Dendritic cell treated with granulocyte-macrophage colony-stimulating factor and Interleukin-4, amounts not matched to agents 40 ng/mL and 50 ng/mL, for 4 days (primary cell): ENCODE measurements around the gene CD33.

Experiments
- H3K27ac Mint-ChIP-seq: one replicate; pipeline ENCODE4 v1.8.0; 2022; ENCODE audit warnings: mild to moderate bottlenecking, mixed read lengths
- H3K27me3 Mint-ChIP-seq: one replicate; pipeline ENCODE4 v1.8.0; 2022; ENCODE audit warnings: mild to moderate bottlenecking, mixed read lengths
- H3K36me3 Mint-ChIP-seq: one replicate; pipeline ENCODE4 v1.8.0; 2022; ENCODE audit warnings: low read depth, mixed read lengths
- H3K4me1 Mint-ChIP-seq: one replicate; pipeline ENCODE4 v1.8.0; 2022; ENCODE audit warnings: low read depth, mixed read lengths
- H3K4me3 Mint-ChIP-seq: one replicate; pipeline ENCODE4 v1.8.0; 2022; ENCODE audit warnings: mild to moderate bottlenecking, moderate library complexity, mixed read lengths
- H3K9me3 Mint-ChIP-seq: one replicate; pipeline ENCODE4 v1.8.0; 2022; ENCODE audit warnings: mixed read lengths
- intact Hi-C: fragments of 100-400 bp; cut with micrococcal nuclease; formaldehyde crosslinking; loops from one replicate; pipeline ENCODE4 v1.15.0; 2022

Gene CD33

DNA sequence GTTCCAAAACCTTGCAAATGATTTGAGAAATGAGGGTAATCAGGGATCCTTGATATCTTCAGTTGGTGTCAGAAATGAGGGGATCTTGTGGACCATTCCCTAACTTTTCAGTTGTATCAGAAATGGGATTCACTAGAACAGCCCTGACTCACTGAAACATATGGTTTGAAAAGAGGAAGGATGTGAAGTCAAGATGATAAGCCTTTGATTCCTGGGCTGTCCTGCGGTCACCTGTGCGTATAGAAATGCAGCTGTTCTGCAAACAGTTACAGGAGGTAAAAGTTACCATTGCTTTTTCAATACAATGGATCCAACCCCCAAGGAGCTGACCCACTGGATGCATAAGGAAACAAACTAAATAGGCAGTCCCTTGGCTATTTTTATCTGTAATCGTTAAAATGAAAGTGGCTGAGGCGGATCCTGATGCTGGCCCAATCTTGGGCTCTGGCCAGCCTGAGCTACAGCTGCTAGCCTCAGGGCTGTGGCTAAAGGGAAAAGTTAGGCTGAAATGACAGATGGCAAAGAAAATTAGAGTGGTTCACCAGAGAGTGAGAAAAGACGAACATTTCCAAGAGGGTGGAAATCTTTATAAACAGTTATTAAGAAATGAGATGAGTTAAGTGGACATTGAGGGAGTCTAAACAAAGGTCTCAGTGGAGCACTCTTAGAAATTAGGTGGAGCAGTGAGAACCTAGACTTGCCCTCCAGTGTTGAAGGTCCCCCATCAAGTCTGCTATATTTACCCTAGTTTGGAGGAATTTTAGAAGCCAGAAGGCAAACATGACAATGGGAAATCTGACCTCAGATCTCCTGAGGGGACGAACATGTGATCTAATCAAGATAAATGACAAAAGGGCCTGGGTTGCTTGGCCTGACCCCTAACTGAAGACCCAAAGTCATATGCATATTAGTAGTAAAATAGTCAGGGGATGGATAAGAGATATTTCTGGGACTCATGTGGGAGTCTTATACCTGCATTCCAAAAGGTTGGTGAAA lies 33.6 kb downstream of the CD33 start:
- intact Hi-C loops, result loop anchor here (1.0 to 10.0 kb wide), 2 partner anchors 54 to 100 kb away; no protein-coding TSS in a partner anchor
- Mint-ChIP-seq H3K27ac (peak overlapping the region; percentile 42), H3K4me1 (peaks cover 25% of the 10 kb centered on the region), H3K36me3 (no peaks in the 10 kb centered on the region), H3K9me3 (no peaks in the 10 kb centered on the region), H3K27me3 (peaks cover 1% of the 10 kb centered on the region), H3K4me3 (no peak overlapping the region)

DNA sequence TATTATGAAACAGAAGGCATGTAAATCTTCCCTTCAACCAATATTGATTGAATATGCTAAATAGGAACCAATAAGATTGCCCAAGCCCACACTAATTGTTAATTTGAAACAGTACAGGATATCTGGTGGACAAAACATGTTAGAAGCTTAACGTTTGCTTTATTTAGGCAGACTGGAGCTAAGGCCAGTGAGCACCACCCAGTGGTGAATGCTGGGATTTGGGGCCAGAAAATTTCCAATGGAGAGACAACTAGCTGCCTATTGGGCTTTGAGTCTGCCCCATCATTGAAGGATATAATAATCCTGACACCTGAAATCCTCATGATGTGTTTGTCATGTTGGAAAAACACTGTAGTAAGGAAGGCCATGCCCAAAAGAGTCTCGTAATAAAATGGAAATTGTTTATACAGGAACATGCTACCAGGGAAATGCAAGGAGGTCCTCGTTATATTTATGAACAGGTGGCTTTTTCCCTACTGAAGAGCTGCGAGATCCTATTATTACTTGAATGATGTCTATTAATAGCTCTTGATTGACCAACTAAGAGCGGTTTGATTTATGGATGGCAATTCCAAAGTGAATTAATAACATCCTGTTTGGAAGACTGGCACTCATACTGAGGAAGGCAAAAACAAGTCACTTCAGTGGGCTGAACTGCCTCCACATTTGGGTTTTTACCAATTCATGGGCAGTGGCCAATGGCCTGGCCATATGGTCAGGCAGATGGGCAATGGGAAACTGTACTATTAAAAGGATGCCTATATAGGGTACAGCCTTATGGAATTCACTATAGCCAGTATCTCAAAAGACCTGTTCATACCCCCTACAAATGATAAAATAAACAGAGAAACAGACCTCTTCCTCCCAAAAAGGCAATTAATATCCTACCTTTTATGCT lies 34.7 kb downstream of the CD33 start:
- Mint-ChIP-seq H3K4me1 (peaks cover 29% of the 10 kb centered on the region), H3K36me3 (no peaks in the 10 kb centered on the region), H3K4me3 (no peak overlapping the region), H3K27me3 (peaks cover 3% of the 10 kb centered on the region), H3K27ac (no peak overlapping the region), H3K9me3 (no peaks in the 10 kb centered on the region)
- intact Hi-C loops, result loop anchor here (1.0 to 10.0 kb wide), 2 partner anchors 55 to 101 kb away; no protein-coding TSS in a partner anchor

DNA sequence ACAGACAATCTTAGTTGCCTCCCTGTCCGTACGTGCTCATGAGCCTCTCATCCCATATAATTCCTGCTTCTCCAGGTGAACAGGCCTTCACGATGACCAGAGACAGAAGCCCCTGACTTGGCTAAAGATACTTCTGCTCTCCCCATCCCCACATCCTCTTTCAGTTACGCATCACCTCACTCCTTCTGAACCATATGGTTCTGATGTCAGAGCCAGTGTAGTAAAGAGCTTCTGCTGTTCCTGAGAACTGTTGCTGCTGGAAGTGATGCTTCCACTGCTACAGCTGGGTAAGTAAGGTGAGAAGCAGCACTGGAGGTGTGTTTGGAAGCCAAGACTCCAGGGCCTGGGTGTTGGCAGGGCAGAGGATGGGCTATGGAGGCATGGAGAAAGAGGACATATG lies 38.9 kb downstream of the CD33 start:
- intact Hi-C loops, result no loop called here

DNA sequence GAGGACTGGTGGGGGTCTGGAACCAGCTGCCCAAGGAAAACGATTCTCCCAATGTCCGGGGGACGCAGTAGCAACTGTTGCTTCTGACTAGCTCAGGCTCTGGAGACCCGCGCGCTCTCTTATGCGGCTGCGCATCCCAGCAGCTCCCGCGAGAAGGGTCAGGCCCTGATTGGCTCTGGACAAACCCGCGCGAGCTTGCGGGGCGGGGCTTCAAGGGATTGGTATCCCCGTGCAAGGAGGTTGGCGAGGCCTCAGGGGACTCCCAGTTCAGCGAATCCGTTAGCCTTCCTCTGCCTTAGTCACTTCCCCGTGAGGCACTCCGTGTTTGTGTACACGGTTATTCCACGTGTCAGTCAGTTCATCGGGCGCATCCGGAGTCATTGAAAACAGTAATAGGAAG lies 46.2 kb downstream of the CD33 start:
- peak overlapping the region; percentile 64 for H3K27ac Mint-ChIP-seq
- H3K27me3 Mint-ChIP-seq, result peaks cover 6% of the 10 kb centered on the region
- no peaks in the 10 kb centered on the region for H3K9me3 Mint-ChIP-seq
- peaks cover 32% of the 10 kb centered on the region for H3K4me1 Mint-ChIP-seq
- H3K4me3 Mint-ChIP-seq, result no peak overlapping the region
- H3K36me3 Mint-ChIP-seq, result no peaks in the 10 kb centered on the region
- intact Hi-C loops, result no loop called here

More for the DNA sequence above, 38.9 kb downstream of the CD33 start:
- Mint-ChIP-seq H3K36me3 (no peaks in the 10 kb centered on the region), H3K9me3 (no peaks in the 10 kb centered on the region), H3K27ac (peak overlapping the region; percentile 5), H3K4me1 (peaks cover 22% of the 10 kb centered on the region), H3K4me3 (no peak overlapping the region), H3K27me3 (peaks cover 7% of the 10 kb centered on the region)

DNA sequence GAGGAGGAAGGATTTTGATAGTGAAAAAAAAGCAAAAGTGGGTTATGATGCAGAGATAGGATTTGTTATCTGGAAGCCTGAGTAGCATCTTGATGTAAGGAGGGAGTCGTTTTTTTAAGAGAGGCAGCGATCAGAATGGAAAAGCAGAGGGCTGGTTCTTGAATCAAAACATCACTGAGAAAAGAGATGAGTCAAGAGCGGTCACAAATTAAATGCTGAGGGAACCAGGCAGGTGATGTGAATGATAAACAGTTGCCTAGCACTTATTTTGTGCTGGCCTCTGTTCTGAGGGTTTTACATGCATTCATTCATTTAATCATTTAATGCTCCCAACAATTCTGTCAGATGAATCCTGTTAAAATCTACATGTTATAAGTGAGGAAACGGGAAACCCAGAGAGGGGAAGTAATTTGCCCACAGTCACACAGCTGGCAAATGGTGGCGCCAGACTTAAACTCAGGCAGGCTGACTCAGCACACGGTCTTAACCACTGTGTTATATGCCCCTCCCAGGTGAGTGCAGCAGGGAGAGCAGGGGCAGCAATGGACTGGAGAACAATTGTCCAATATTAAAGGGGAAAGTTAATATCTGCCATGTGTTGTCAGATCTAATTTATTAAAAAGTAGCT lies 47.4 kb downstream of the CD33 start:
- H3K4me3 Mint-ChIP-seq, result no peak overlapping the region
- peaks cover 6% of the 10 kb centered on the region for H3K27me3 Mint-ChIP-seq
- H3K9me3 Mint-ChIP-seq, result no peaks in the 10 kb centered on the region
- peak overlapping the region; percentile 64 for H3K27ac Mint-ChIP-seq
- no peaks in the 10 kb centered on the region for H3K36me3 Mint-ChIP-seq
- intact Hi-C loops, result no loop called here
- H3K4me1 Mint-ChIP-seq, result peaks cover 32% of the 10 kb centered on the region

DNA sequence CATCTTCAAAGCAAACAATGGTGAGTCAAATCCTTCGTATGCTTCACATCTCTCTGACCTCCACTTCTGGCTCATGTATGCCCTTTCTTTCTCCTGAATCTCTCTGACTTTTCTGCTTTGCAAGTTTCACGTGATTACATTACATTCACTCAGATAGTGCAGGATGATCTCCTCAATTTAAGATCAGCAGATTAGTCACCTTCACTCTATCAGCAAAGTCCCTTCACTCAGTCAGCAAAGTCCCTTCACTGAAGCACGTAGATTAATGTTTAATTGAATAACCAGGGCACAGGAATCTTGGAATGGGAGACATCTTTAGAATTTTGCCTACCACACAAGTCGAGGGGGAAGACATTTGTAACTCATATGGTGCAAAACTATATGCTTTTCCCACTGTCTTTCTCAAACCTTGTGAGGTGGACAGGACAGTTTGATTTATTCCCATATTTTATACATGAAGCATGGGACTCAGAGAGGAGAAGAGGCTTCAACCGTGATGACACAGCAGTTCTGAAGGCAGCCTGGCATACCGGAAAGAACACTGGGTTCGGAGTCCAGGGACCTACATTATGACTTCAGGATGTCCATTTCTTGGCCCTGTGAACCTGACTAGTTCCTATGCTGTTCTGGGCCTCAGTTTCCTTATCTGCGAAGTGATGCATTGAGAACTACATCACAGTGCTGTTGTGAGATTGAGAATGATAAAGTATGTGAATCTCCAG lies 49.3 kb downstream of the CD33 start:
- H3K9me3 Mint-ChIP-seq, result no peaks in the 10 kb centered on the region
- no peak overlapping the region for H3K4me3 Mint-ChIP-seq
- H3K27ac Mint-ChIP-seq, result peak overlapping the region; percentile 27
- peaks cover 24% of the 10 kb centered on the region for H3K27me3 Mint-ChIP-seq
- no peaks in the 10 kb centered on the region for H3K36me3 Mint-ChIP-seq
- peaks cover 32% of the 10 kb centered on the region for H3K4me1 Mint-ChIP-seq
- intact Hi-C loops, result no loop called here

DNA sequence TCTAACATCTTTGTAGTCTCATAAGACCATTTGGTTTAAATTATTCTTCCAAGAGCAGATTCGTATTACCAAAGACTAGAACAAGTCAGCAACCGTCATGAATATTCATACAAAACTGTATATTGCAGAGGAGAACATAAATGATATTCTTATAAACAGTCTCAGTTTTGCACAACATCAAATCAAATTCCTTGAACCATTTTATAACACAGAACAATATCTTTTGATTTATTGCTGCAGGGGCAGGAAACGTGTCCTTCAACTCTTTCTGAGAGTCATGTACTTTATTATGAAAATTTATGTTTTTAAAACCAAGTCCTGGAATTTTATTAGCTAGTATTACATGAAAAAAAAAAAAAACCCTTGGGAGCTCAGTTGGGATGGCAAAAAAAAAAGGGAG lies 52.2 kb downstream of the CD33 start:
- Mint-ChIP-seq H3K4me3 (no peak overlapping the region), H3K27ac (no peak overlapping the region), H3K4me1 (peaks cover 12% of the 10 kb centered on the region), H3K9me3 (peaks cover 8% of the 10 kb centered on the region), H3K27me3 (peaks cover 37% of the 10 kb centered on the region), H3K36me3 (no peaks in the 10 kb centered on the region)
- intact Hi-C loops, result no loop called here

DNA sequence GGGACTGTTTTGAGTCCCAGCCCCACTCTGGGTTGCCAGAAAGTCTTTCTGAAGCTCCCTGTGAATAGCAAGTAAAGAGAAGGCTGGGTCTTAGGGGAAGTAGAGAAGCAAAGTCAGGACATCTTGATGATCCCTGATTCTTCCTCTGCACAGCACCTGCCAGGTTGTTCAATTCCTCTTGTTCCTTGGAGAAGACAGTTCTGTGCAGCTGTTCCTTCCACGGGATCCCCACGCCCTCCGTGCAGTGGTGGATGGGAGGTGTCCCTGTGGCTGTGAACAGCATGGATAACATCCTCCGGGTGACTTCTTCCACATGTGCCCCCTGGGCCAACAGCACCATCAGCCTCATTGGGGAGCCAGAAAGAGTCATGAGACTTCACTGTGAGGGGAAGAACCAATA lies 57.5 kb downstream of the CD33 start:
- H3K4me3 Mint-ChIP-seq, result no peak overlapping the region
- no peaks in the 10 kb centered on the region for H3K4me1 Mint-ChIP-seq
- no peaks in the 10 kb centered on the region for H3K36me3 Mint-ChIP-seq
- H3K27me3 Mint-ChIP-seq, result peaks cover 53% of the 10 kb centered on the region
- H3K9me3 Mint-ChIP-seq, result peaks cover 8% of the 10 kb centered on the region
- intact Hi-C loops, result no loop called here
- no peak overlapping the region for H3K27ac Mint-ChIP-seq

DNA sequence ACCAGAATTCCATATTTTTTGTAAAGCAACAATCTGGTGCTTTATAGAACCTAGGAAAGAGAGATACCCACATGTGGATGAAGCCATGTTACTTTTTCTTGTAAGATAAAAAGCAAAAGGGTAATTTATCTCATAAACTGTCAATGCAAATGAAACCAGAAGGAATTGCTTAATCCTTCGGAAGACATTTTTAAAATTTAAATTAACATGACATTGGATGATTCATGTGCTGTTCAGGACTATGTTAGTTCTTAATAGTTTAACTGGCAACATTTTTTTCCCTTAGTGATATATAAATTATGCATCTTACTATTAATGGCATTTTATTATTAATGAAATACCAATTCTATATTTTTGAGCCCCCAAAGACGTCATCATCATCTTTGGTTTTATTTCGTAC lies 60.8 kb downstream of the CD33 start:
- intact Hi-C loops, result no loop called here
- no peak overlapping the region for H3K27ac Mint-ChIP-seq
- no peaks in the 10 kb centered on the region for H3K36me3 Mint-ChIP-seq
- peaks cover 28% of the 10 kb centered on the region for H3K27me3 Mint-ChIP-seq
- no peak overlapping the region for H3K4me3 Mint-ChIP-seq
- peaks cover under 1% of the 10 kb centered on the region for H3K9me3 Mint-ChIP-seq
- H3K4me1 Mint-ChIP-seq, result no peaks in the 10 kb centered on the region
